HEK293T (cell line): ENCODE measurements around the gene NOSIP.

Experiments used
- ARNT ChIP-seq: fragments of 450-650 bp; IDR thresholded peaks from 2 replicates; pipeline ENCODE4 v1.6.1; 2017; ENCODE audit warnings: mild to moderate bottlenecking
- BHLHE40 ChIP-seq: fragments of 450-650 bp; IDR thresholded peaks from 2 replicates; pipeline ENCODE4 v1.6.1; 2016; ENCODE audit warnings: mild to moderate bottlenecking, moderate library complexity, borderline replicate concordance
- ELF4 ChIP-seq: fragments of 450-650 bp; IDR thresholded peaks from 2 replicates; pipeline ENCODE4 v1.6.1; 2017; ENCODE audit warnings: antibody characterized with exemption
- FOXA1 ChIP-seq: fragments of 450-650 bp; IDR thresholded peaks from 2 replicates; pipeline ENCODE4 v1.6.1; 2016; ENCODE audit warnings: mild to moderate bottlenecking
- FOXK2 ChIP-seq: fragments of 450-650 bp; IDR thresholded peaks from 2 replicates; pipeline ENCODE4 v1.6.1; 2016; ENCODE audit warnings: mild to moderate bottlenecking
- FOXM1 ChIP-seq: fragments of 450-650 bp; IDR thresholded peaks from 2 replicates; pipeline ENCODE4 v1.6.1; 2017; ENCODE audit warnings: mild to moderate bottlenecking, borderline replicate concordance
- L3MBTL2 ChIP-seq: fragments of 450-650 bp; conservative IDR thresholded peaks from 2 replicates; pipeline ENCODE4 v1.6.1; 2016; ENCODE audit warnings: mild to moderate bottlenecking
- NFRKB ChIP-seq: fragments of 450-650 bp; IDR thresholded peaks from 2 replicates; pipeline ENCODE4 v1.6.1; 2016; ENCODE audit warnings: mild to moderate bottlenecking, moderate library complexity
- SP1 ChIP-seq: fragments of 450-650 bp; IDR thresholded peaks from 2 replicates; pipeline ENCODE4 v1.6.1; 2017
- SUZ12 ChIP-seq: fragments of 450-650 bp; IDR thresholded peaks from 2 replicates; pipeline ENCODE4 v1.6.1; 2016; ENCODE audit warnings: mild to moderate bottlenecking
- TARDBP ChIP-seq: fragments of 450-650 bp; IDR thresholded peaks from 2 replicates; pipeline ENCODE4 v1.6.1; 2016
- ZNF384 ChIP-seq: fragments of 450-650 bp; IDR thresholded peaks from 2 replicates; pipeline ENCODE4 v1.6.1; 2016

DNA sequence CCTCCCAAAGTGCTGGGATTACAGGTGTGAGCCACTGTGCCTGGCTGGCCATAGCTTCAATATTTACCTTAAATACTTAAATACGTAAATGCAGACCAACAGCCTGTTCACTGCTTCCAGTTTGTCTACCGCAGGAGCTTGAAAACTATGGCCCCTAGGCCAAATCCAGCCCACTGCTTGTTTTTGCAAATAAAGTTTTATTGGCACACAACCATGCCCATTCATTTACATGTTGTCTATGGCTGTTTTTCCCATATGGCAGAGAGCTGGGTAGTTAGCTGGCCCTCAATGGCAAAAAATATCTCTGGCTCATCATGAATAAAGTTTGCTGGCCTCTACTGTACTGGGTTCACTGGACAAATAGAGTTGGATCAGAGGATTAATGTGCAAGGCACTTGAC, 22.4 kb upstream of the NOSIP start:
- TF ChIP-seq ZNF384 (no peak), SP1 (no peak), ARNT (no peak), NFRKB (no peak), SUZ12 (no peak), ELF4 (no peak), FOXM1 (no peak), FOXA1 (no peak), L3MBTL2 (no peak), TARDBP (no peak), BHLHE40 (no peak), FOXK2 (no peak)
